Left colon (tissue), 2 donors: ENCODE data around the gene CCDC9B. TPM values are rescaled to one million over a fixed set of nuclear protein-coding genes. Genes with fewer than 3 reads are reported as not detected.

Source experiments
- ATAC-seq: fragments of 200-7000 bp; cut with Tn5 transposase; one replicate; pipeline ENCODE4 v1.9.1; 2020; ENCODE audit warnings: mild to moderate bottlenecking, moderate library complexity
- DNase-seq, 2 donors: peaks; one replicate each; pipeline ENCODE4 v3.0.0-alpha.2; 2020
- intact Hi-C, 2 donors: fragments of 100-400 bp; cut with DNase I in 1 of 2; cut with micrococcal nuclease in 1 of 2; formaldehyde crosslinking; loops; one replicate each; pipeline versions ENCODE4 v1.11.2 to v1.14.0; 2022; cut with DNase I, micrococcal nuclease
- total RNA-seq, 2 donors: library from RNA; stranded (reverse); fragmentation: NEBNext Ultra II Directional; extraction: Animal tissue kit (Norgen Biotek cat#: 25700); gene quantifications; one replicate each; pipeline ENCODE4 v1.2.1, GENCODE V29; 2021
- donor health status: DM: no; HTN: no; CAD: no.
- donor health status: DM: yes; HTN: yes; CAD: no.

CCDC9B gene
- total RNA-seq, 2 donors from 2014 or later: 28.1 to 43.5 TPM

DNA sequence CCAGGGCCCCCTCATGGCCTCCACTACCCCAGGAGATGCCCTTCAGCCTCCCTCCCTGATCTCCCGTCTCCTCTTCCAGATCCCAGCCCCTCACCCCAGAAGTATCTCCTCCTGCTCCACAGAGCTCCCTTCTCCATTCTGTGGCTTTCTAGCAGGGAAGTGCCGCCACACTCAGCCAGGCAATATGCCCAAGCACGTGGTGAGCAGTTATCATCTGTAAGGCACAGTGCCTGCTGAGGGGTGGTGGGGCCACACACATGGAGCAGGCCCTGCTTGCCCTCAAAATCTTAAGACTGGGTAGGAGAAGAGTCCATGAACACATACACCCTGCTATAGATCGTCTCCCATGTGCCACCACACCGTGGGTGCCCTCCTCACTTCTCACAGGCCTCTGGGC lies 7.7 kb upstream of the CCDC9B start:
- DNase-seq: no peak
- no peak for ATAC-seq
- intact Hi-C loops: no loop called here

DNA sequence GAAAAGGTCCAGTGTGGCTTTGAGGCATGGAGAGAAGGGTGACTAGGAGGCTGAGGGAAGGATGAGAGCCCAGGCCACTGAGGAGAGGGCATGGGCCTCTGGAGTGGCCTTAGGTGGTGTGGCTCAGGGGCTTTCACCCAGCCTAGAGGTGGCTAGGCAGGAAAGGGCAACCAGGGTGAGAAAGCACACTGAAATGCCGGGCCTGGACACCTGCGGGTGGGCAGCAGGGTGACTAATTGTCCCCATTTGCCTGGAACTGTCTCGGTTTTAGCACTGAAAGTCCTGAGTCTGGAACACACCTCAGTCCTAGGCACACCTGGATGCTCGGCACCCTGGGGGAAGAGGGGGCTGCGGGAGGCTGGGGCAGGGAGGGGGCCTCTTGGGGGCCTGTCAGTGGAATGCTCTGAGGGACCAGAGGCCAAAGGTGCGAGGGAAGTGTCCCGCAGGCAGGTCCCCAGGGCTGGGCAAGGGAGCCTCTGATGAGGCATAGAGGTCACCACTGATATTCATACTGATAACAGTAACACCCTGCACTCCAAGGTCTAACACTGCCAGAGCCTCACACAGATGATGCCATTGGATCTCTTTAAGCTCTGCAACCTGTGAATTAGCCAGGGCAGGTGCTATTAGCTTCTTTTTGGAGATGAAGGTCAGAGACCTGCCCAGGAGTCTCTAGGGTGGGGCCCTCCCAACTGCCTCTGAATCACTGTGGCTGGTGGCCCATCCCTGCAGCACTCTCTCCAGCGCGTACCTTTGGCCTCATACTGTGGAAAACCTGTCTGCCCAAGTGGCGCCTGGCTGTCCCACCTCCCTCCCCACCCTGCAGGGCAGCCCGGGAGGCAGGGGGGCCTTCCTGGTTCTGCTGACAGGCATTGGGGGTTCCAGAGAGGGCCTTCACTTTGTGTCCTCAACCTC lies 7.1 kb upstream of the CCDC9B start:
- peak; percentile 56 for ATAC-seq

DNA sequence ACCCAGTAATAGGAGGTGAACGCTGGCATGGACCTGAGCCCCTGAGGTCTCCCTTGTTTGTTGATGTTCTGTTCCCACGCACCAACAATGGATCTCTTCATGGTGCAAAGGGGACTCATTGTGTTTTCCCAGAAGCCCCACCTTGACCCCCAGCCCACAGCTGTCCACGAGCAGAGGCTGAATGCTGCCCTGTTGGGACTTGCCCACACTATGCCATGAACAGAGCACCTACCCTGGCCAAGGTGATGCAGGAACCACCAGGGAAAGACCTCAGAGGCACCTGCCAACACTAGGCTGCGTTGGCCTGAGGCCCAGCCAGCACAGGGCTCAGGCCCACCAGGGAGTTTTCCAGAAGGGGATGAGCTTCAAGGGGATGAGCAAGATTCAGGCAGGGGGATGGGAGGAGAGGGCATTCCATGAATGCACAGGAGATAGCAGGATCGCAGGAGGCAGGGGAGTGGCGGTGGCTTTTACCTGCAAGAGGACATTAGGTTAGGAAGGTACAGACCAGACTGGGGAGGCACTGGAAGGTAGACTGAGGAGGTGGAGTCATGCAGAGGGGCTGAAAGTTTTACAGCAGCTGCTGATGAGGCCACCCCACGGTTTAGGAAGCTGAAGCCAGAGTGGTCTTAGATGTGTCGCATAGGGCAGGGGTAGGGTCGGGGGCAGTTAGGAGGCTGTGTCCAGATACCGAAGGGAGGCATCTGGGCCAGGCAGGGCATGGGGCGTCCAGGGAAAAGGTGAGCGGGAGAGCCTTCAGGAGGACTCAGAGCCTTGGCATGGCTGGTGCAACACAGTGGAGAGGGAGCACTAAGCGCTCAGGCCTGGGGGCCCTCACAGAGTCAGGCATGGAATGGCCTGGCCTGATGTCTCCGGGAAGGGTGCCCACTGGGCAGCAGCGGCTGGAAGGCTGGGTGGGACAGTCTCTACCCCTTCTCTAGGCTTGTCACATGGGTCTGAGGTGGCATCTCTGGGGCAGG lies 6.1 kb upstream of the CCDC9B start:
- DNase-seq: peak in 1 of 2 donors; percentile 24
- intact Hi-C loops: no loop called here
- no peak for ATAC-seq

More for the DNA sequence above, 7.1 kb upstream of the CCDC9B start:
- intact Hi-C loops: no loop called here
- DNase-seq: peak; percentile 83 to 92

DNA sequence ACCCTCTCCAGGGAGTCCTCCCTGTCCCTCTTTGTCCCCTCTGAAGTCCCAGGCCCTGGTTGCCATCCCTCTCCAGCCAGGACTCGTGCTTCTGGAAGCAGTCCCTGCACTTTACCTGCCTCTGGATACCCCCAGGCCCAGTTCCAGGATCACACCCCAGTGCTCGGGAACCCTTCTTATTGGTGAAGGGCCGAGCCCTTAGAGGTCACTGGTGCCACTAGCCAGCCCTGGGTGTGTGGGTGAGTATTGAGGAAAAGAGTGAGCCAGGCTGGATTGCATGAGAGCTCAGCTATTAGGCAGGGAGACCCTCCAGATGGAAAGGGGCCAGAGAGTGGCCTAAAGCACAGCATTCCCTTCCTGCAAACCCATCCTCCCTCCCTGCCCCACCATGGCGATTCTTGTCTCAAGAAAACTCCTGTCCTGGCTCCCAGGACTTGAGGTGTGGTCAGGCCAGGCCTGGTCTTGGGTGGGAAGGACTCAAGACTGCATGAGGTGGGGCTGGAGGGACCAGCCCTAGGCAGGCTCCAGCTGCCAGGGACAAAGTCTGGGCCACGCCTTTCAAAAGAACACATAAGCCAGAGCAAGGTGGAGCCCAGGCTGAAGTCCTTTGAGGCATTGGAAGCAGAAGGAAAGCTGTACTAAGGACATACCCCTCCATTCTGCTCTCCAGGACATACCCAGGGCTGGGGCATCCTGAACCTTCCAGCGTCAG lies 5.3 kb upstream of the CCDC9B start:
- DNase-seq (peak; percentile 84 to 93), ATAC-seq (peak; percentile 47)
- intact Hi-C loops: no loop called here

DNA sequence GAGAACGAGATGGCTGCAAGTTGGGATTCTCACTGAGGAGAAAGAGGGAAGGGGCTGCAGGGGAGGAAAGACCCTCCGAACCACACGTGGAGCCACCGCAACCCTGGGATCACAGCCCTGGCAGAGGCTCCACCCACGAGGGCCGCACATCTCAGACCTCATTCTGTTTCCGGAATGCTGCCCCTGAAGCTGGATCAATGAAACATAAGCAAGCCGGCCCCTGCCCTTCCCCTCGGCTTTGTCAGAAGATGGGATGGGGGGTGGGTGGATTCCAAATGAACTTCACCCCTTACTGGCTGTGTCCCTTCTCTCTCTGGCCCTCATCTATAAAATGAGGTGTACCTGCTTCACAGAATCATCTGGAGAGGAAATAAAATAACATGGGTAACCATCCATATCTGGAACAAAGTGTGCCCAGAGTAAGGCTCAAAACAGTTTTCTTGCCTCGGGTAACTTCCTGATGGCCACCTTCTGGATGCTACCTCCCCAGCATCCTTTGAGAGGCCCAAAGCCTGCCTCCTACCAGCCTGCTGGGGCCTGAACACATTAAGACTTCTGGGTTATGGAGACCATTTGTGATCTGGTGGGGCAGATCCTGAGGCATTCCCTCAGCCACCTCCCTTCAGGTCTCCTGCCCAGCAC lies 4.6 kb upstream of the CCDC9B start:
- peak in 1 of 2 donors; percentile 42 for DNase-seq
- intact Hi-C loops: no loop called here
- ATAC-seq: no peak

DNA sequence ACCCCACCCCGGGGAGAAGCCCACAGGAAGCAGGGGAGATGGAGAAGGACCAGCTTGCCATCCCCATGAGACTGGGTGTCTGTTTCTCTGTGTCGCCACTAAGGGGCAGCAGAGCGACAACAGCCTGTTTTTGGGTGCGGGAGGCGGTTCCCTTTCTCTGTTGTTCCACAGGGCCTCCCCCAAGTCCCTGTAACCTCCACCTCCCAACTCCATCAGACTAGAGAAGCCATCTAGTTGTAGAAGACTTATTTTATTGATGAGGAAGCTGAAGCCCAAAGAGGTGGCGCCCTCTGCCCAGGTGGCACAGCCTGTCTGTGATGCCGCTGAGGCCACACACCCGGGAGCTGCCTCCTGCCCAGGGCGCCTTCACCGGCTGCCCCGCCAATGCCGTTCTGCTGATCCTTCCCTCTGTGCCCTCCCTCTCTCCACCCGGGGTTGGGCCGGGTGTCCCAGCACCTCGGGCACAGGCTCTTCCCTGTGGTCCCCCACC lies 3.9 kb upstream of the CCDC9B start:
- ATAC-seq (peak; percentile 16), DNase-seq (peak; percentile 79 to 81)
- intact Hi-C loops: no loop called here

DNA sequence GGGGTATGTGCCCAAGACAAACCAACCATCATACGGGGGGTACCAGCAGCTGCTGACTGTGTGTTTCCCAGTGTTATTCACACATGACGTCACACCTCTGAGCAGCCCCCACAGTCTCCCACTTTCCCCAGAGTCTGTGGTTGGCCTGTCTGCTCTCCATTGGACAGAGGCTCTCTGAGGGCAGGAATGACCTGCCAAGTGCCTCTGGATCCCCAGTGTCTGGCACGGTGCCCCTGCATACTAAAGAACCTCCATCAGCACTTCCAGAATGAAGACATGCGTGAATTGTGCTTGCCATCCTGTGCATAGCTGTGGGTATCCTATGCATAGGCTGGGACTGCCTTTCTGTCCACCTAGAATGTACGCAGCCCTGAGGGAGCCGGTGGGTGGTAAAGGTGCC lies 3.5 kb upstream of the CCDC9B start:
- no peak for ATAC-seq
- intact Hi-C loops: no loop called here
- no peak for DNase-seq

DNA sequence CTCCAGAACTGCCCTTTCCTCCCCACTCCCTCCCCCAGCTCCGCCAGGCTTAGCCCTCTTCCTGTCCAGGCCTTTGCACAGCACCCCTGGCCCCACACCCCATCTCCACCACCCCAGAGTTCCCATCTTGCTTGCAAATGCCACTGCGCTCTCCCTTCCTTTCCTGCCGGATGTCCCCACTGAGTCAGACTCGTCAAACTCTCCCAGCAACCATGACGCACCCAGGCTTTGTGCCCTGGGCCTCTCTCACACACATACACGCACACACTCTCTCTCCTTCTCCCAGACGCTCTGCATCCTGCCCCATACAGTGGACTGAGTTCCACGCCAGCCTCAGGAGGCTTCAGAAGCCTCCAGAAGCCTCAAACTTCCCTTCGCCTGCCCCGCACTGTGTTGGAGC lies 2.8 kb upstream of the CCDC9B start:
- intact Hi-C loops: no loop called here
- ATAC-seq (no peak), DNase-seq (no peak)

DNA sequence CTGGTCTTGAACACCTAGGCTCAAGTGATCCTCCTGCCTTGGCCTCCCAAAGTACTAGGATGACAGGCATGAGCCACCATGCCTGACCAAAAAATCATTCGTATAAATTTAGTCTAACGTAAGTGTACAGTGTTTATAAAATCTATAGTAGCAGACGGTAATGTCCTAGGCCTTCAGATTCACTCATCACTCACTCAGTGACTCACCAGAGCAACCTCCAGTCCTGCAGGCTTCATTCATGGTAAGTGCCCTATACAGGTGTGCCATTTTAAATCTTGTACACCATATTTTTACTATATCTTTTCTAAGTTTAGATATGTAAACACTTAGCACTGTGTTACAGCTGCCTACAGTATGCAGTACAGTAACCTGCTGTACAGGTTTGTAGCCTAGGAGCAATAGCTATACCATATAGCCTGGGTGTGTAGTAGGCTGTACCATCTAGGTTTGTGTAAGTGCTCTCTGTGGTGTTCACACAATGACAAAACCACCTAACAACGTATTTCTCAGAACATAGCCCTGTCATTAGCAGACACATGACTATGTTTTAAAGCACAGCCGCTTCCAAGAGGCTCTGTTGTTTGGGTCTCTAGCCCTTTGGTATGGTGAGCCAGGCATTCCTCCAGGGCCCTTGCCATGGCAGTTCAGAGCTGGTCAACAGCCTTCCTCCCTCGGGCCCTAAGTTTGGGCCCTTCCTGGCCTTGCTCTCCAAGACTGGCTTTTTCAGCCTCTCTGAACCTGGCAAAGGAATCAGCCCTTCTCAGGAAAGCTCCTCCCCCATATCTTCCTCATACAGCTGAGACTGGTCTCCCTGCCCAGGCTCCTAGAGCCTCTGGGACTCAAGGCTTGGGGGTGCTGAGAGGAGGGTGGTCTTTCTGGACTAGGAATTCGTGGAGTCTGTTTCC lies 1.9 kb upstream of the CCDC9B start:
- DNase-seq (peak in 1 of 2 donors; percentile 29), ATAC-seq (peak; percentile 23)
- intact Hi-C loops: no loop called here

DNA sequence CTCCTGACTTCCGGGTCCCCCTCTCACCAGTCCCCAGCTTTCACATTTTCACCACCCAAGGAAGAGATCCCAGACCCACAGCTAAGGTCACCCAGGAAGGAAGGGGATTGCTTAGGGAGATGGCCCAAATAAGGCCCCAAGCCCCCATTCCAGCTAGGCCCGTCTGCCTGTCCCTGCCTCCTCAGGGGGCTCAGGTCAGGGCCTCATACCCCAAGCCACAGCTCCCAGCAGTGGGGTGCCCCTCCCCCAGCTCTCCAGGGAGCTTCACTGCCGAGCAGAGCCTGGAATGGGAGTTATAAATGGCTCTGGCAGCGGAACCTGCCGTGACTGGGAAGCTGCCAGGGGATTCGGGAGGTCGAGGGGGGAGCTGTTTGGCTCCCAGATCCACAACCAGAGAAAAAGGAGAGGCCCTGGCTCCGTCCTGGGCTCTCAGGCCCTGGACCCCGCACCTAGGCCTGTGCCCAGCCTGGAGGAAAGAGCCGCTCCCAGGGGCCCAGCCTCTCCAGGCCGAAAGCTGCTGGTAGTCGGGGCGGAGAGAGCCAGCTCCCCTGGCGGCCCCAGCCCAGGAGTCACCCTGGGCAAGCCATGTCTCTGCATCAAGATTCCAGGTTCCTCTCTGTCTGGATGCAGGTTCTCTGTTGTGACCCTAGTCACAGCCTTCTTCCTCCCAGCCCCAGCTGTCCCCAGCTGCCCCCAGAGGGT lies 550 bp downstream of the CCDC9B start:
- intact Hi-C loops: no loop called here
- ATAC-seq (peak; percentile 24), DNase-seq (peak; percentile 79 to 81)

DNA sequence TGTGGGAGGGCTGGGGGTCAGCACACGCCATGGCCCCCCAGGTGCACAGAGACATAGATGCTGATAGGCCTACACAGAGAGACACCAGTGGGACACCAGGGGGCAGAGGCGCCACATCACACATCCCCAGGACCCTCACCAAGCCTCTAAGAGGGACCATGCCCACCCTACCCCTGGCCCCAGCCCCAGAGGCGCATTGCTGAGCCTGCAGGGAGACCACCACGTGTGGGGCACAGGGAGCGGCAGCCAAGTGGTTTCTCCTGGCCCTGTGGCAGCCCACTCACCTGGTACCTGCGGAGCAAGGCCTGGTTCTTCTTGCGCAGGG lies 1.2 kb downstream of the CCDC9B start:
- DNase-seq: peak; percentile 23 to 41
- intact Hi-C loops: no loop called here
- ATAC-seq: no peak

DNA sequence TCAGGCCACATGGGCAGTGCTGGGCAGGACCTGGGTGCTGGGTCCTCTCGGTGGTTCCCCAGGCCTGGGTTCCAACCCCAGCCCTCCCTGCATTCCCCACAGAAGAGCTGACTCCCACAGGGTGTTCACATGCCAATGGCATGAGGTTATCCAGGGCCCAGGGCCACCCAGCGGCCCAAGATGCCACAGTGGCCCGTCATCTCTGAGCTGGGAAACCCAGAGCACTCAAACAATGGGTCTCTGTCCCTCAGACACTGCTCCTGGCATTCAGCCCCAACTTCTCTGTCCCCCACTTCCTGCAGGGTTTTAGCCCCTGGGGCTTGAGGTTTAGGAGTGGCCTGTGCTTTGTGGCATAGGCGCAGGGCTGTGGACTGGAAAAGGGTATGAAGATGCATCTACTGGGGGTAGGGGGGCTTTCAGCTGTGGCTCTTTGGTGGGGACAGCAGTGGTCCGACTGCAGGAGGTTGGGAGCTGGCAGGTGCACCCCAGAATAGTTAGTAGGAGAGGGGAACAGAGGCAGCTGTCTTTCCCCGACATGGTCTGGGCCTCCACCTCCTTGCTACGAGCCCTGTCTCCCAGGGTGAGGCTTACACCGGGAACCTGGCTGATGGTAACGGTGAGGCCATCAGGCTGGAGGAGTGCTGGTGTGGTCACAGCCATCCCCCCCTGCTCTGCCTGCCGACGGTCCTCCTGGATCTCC lies 1.7 kb downstream of the CCDC9B start:
- intact Hi-C loops: no loop called here

DNA sequence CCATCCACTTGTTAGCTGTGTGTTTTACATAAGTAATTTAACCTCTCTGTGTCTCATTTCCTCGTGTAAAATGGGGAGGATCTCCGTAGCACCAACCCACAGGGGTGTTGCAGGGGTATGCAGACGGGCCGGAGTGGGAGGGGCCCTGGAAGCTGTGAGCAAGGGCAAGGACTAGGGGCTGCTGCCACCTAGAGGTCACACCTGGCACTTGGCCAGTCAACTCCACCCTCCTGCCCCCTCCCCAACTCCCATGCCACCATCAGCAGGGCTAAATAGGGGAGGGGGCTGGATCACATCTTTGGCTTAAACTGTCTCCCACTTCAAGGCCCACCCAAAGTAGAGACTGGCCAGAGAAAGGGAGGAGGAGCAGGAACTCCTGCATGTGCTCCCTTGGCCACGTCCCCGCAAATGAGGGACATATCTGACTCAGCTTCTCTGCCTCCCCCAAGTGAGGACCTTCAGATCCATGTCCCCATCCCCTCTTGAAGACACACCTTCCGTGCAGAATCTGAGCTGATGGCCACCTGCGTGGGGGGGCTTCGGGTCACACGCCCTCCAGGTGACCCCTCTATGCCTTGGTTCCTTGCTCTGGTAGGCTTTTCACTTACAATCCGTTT lies 2.6 kb downstream of the CCDC9B start:
- intact Hi-C loops: no loop called here
- ATAC-seq (peak; percentile 22), DNase-seq (peak; percentile 81 to 87)

More for the DNA sequence above, 1.7 kb downstream of the CCDC9B start:
- ATAC-seq: no peak
- DNase-seq: peak in 1 of 2 donors; percentile 22

DNA sequence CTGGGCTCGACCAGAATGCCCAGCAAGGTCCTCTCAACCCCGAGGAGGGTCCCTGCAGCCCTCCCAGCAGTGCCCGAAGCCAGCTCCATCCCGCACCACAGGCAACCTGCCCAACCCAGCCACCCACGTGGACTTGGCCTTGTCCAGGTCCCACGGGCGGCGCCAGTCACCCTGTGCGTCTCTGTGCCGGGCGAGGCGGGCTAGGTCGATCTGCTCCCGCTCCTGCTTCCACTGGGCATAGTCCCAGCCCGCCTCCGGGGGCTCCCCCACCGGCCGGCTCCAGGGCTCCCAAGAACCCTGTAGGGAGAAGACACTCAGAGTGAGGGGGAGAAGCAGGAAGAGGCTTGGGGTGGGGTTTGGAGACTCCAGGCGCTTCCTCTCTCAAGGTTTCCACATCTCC lies 3.1 kb downstream of the CCDC9B start:
- intact Hi-C loops: no loop called here
- DNase-seq: peak in 1 of 2 donors; percentile 34
- no peak for ATAC-seq

DNA sequence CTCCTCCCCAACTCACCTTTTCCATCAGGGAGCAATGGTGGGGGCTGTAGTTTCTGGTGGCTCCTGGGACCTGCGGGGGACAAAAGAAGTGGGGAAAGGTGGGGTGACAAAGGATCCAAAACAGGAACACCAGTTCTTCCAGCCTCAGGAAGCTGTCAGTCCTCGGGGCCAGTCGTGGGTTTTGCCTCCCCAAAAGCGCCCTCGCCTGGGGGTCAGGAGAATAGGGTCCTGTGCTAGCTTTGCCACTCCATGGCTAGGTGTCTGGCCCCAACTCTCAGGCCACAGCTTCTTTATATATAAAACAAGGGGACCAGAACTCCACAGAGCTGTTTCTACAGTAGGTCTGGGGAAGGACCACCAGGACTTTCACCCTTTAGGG lies 4.0 kb downstream of the CCDC9B start:
- no peak for ATAC-seq
- intact Hi-C loops: no loop called here
- DNase-seq: peak in 1 of 2 donors; percentile 20
